Measurements from ENCODE around the gene PPFIBP1.

The PPFIBP1 gene

DNA sequence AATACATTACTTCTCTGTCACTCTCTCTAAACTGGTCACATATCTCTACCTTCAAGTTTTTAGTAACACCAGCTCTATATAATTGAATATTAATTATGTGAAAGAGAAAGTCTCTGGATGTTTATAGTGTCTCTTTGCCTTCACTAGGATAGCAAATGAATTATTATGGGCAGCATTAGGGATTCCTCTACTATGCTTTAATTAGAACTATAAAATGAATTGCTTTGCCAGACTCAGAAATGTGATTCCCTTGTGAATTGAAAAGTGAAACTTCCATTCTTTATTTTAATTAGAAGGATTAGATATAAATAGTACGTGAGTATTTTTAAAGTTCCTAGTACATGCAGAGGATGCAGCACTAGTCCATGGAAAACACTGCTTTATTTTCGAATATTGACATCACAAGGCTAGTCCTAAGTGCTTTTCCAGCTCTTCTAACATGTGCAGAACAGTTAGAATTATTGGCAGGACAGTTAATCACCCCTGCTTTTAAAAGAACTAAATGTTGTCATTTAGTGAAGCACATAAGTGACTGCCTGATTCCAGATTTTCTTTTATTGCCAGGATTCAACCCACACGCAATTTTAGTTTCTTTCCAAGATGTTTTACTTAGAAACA, 149.2 kb downstream of the PPFIBP1 start:
- no peak for DNase-seq

DNA sequence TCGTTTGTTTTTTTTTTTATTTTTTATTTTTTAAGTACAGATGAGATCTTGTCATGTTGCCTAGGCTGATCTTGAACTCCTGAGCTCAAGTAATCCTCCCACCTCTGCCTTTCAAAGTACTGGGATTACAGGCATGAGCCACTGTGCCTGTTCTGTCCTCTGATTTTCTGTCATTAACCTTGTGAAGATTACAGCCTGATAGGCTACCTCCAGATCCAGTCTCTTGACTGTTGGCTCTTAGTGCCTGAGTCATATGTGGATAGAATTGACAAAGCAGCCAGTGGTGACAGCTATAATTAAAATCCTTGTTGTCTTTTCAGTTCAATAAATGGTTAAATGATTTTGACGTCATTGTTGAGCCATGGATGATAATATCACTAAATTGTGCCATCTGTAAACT, 151.0 kb downstream of the PPFIBP1 start:
- no peak for DNase-seq

DNA sequence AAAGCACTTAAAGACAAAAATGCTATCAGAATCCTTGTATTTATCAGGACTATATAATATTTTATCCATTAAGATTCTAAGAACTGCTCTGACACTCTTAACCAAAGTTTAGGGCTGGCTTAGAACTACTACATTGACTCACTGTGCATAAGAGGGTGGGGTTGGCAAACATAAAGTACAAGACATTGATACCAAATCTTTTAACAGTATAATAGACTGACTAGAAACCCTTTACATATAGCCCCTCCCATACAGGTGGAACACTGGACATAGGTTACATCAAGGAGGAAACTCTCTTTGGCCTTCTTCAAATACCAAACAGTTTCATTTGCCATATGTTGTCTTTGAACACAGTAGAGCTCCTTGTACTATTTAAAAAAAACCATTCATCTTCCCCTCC, 156.6 kb downstream of the PPFIBP1 start:
- DNase-seq = no peak

DNA sequence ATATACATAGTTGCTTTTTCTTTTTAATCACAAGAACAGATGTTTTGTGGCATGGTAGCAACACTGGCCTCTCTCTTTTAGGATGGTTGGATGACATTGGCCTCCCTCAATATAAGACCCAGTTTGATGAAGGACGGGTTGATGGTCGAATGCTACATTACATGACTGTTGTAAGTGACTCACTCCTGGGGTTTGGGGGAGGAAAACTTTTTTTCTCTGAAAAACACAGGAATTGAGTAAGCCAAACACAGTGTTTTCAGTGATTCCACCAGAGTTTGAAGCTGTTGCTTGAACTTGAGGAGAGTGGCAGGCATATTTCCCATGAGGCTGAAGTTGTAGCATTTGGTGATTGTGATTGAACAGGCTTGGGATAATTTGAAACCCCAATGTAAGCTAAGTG, 158.5 kb downstream of the PPFIBP1 start:
- DNase-seq = no peak

- no peak for DNase-seq
Measured at GRCh38 chr12:27685274-27685673, 161.3 kb downstream of the PPFIBP1 start.

GRCh38 chr12:27686147-27686546, 162.1 kb downstream of the PPFIBP1 start:
- no peak for DNase-seq

- no peak for DNase-seq
Measured at GRCh38 chr12:27688671-27689070, 164.7 kb downstream of the PPFIBP1 start.

GRCh38 chr12:27689558-27690180, 165.7 kb downstream of the PPFIBP1 start:
- DNase-seq = no peak

DNA sequence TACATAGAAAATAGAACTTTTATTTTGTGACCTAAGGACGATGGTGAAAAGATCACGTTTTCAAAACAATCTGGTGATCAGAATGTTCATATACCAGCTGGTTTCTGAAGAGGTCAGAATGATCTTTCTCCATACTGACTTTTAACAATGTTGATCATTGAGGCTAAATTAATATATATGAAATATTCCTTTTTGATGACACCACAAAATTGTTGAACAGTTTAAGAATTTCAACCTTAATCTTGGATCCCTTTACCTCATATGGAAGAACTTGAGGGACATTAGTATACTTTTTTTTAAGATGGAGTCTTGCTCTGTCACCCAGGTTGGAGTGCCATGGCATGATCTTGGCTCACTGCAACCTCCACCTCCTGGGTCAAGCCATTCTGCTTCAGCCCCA, 169.4 kb downstream of the PPFIBP1 start:
- DNase-seq = no peak

GRCh38 chr12:27695556-27696292, 171.7 kb downstream of the PPFIBP1 start:
- no peak for DNase-seq

- no peak for DNase-seq
Measured at GRCh38 chr12:27696293-27696652, 172.3 kb downstream of the PPFIBP1 start, which contains the start of gene REP15. TSS of gene REP15 (plus strand) at chr12:27696447. CDS start at chr12:27696563, 116 bp downstream.

DNA sequence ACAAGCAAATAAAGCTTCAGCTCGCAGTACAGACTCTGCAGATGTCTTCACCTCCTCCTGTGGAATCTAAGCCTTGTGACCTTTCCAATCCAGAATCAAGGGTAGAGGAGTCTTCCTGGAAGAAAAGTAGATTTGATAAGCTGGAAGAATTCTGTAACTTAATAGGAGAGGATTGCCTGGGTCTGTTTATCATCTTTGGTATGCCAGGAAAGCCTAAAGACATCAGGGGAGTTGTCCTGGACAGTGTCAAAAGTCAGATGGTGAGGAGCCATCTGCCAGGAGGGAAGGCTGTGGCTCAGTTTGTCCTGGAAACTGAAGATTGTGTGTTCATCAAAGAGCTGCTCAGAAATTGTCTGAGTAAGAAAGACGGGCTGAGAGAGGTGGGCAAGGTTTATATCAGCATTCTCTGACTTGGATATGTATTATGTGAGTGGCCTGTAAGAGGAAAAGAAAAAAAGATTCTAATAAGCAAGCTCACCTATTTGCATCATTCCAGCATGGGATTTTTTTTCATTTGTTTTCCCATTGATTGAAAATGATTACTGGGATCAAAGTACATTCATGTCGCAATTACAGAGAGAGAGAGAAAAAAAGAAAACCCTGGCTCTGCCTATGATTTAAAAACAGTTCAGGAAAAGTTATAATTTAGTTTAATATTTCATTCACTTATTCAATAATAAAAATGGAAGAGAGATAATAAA, 173.0 kb downstream of the PPFIBP1 start:
- no peak for DNase-seq

- DNase-seq = peak; percentile 57
Measured at GRCh38 chr12:27703720-27704452, 179.9 kb downstream of the PPFIBP1 start.

- no peak for DNase-seq
Measured at GRCh38 chr12:27705263-27705662, 181.3 kb downstream of the PPFIBP1 start.

GRCh38 chr12:27707216-27707615, 183.2 kb downstream of the PPFIBP1 start:
- DNase-seq = no peak

DNA sequence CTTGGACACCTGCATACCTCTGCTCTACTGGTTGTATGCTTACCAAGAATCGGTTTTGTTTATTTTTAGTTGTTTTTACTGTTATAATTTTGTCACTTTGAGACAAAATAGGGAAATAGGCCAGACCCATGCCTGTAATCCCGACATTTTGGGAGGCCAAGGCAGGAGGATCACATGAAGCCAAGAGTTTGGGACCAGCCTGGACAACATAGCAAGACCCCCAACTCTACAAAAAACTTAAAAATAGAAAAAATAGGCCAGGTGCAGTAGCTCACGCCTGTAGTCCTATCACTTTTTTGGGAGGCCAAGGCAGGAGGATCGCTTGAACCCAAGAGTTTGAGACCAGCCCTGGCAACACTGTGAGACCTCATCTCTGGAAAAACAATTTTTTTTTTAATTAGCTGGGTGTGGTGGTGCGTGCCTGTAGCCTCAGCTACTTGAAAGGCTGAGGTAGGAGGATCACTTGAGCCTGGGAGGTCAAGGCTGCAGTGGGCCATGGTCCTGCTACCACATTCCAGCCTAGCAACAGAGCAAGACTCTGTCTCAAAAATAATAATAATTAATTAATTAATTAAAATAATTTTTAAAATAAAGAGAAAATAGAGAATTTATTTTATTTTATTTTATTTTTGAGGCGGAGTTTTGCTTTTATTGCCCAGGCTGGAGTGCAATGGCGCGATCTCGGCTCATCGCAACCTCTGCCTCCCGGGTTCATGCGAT, 185.4 kb downstream of the PPFIBP1 start:
- DNase-seq = no peak

- peak; percentile 6 for DNase-seq
Measured at GRCh38 chr12:27709932-27710591, 186.1 kb downstream of the PPFIBP1 start.

DNA sequence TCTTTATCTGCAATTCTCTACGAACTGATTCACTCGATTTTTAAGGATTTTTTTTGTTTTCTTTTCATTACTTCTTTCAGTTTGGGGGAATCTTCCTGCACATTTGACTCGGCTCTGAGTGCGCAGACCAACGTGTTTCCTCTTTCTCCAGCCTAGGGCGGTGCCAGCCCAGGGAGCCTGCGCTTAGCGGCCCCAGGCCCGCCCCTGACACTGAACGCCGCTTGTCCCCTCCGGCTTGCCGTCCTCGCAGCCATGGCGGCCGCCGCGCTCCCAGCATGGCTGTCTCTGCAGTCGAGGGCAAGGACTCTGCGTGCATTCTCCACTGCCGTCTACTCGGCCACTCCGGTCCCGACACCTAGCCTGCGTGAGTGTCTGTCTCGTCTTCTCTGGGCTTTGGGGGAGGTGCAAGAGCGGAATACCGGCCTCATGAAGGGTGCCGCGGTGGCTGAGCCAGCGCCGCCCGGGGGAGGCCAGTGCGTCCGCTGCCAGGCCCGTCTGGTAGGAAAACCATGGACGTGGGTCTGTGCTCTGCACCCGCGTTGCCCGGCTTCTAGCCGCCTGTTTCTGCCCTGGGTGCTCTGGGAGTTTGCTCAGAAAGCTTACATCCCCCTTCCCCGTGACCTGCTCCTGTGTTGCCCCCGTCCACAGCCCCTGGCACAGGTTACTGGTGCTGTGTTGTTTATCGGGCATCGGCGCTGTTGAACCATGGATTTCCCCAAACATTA, 186.7 kb downstream of the PPFIBP1 start, which contains the start of gene MRPS35:
TSS of gene MRPS35 (plus strand) at position 241 of the 725 bp plus-strand sequence. CDS start at position 253, 12 bp downstream.
- DNase-seq = peak; percentile 92

DNA sequence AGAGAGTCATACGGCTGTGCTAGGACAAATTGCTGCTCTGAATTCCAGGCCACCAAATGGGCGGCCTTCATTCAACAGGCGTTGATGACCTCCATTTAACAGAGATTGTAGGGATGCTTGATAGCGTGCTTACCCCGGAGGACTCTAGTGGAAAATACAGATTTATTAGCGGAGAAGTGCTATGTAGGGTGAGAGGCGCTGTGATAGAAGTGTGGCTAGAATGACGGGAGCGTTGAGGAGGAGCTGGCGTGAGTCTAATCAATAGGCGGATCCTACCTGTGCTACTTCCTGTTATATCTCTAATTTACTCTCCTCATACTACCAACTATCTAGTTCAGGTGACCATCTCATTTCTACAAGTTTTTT, 187.3 kb downstream of the PPFIBP1 start:
- no peak for DNase-seq

DNA sequence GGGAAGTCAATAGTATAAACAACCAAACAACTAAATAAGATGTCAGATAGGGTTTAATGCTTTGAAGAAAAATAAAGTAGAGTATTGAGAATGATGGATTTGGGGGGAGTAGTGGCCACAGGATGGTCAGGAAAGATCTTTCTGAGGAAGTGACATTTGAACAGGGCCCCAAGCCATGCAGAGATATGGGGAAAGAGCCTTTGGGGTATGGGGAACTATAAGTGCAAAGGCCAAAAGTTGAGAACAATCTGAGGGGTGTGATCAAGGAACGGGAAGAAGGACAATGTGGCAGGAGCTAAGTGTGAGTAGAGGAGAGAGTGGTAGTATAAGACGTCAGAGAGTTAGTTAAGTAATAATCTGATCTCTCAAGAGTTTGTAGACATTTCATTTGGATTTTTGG, 188.0 kb downstream of the PPFIBP1 start:
- DNase-seq = no peak

GRCh38 chr12:27723212-27723611, 199.2 kb downstream of the PPFIBP1 start:
- DNase-seq = no peak
